Measurements from ENCODE around the gene CYP46A1.

CYP46A1 gene

GRCh38 chr14:99747582-99748330 is 63.7 kb downstream of the CYP46A1 start:
- no peak for FAIRE-seq
- TF ChIP-seq POLR2A (IDR thresholded peaks at IDR 0.05; ENCODE audit: low read depth, low read length) (no peak), TAF1 (IDR thresholded peaks at IDR 0.05; ENCODE audit: low read depth, low read length) (no peak), POU2F2 (IDR thresholded peaks at IDR 0.05; ENCODE audit: low read depth, low read length) (no peak), POLR2AphosphoS5 (IDR thresholded peaks at IDR 0.05; ENCODE audit: low read depth, low read length) (no peak), SPI1 (IDR thresholded peaks at IDR 0.05; ENCODE audit: low read depth, low read length) (no peak), PAX5 (IDR thresholded peaks at IDR 0.05; ENCODE audit: insufficient read depth, low read length, severe bottlenecking) (no peak)
- no peak for DNase-seq (ENCODE audit: insufficient read length, low spot score)

- no peak for DNase-seq (ENCODE audit: insufficient read length, low spot score)
- FAIRE-seq = no peak
- TF ChIP-seq POLR2A (IDR thresholded peaks at IDR 0.05; ENCODE audit: low read depth, low read length) (no peak), POU2F2 (IDR thresholded peaks at IDR 0.05; ENCODE audit: low read depth, low read length) (no peak), TAF1 (IDR thresholded peaks at IDR 0.05; ENCODE audit: low read depth, low read length) (no peak), PAX5 (IDR thresholded peaks at IDR 0.05; ENCODE audit: insufficient read depth, low read length, severe bottlenecking) (no peak), SPI1 (IDR thresholded peaks at IDR 0.05; ENCODE audit: low read depth, low read length) (no peak), POLR2AphosphoS5 (IDR thresholded peaks at IDR 0.05; ENCODE audit: low read depth, low read length) (no peak)
Observed at GRCh38 chr14:99748529-99748928, 64.4 kb downstream of the CYP46A1 start.

- TF ChIP-seq POLR2AphosphoS5 (IDR thresholded peaks at IDR 0.05; ENCODE audit: low read depth, low read length) (no peak), PAX5 (IDR thresholded peaks at IDR 0.05; ENCODE audit: insufficient read depth, low read length, severe bottlenecking) (no peak), SPI1 (IDR thresholded peaks at IDR 0.05; ENCODE audit: low read depth, low read length) (no peak), POLR2A (IDR thresholded peaks at IDR 0.05; ENCODE audit: low read depth, low read length) (no peak)
- FAIRE-seq = no peak
Observed at GRCh38 chr14:99749142-99749541, 65.0 kb downstream of the CYP46A1 start.

GRCh38 chr14:99749763-99750715 is 65.9 kb downstream of the CYP46A1 start:
- no peak for TF ChIP-seq POLR2AphosphoS5 (IDR thresholded peaks at IDR 0.05; ENCODE audit: low read depth, low read length)
- TF ChIP-seq PAX5 (IDR thresholded peaks at IDR 0.05; ENCODE audit: insufficient read depth, low read length, severe bottlenecking) = no peak
- TF ChIP-seq TAF1 (IDR thresholded peaks at IDR 0.05; ENCODE audit: low read depth, low read length) = no peak
- TF ChIP-seq POLR2A (IDR thresholded peaks at IDR 0.05; ENCODE audit: low read depth, low read length) = no peak
- TF ChIP-seq SPI1 (IDR thresholded peaks at IDR 0.05; ENCODE audit: low read depth, low read length) = no peak
- TF ChIP-seq POU2F2 (IDR thresholded peaks at IDR 0.05; ENCODE audit: low read depth, low read length) = no peak
- DNase-seq (ENCODE audit: insufficient read length, low spot score) (no peak), FAIRE-seq (no peak)

More at GRCh38 chr14:99749142-99749541, 65.0 kb downstream of the CYP46A1 start:
- DNase-seq (ENCODE audit: insufficient read length, low spot score) = no peak

GRCh38 chr14:99750746-99751450 is 66.8 kb downstream of the CYP46A1 start:
- FAIRE-seq (no peak), DNase-seq (ENCODE audit: insufficient read length, low spot score) (no peak)

GRCh38 chr14:99751539-99752485 is 67.7 kb downstream of the CYP46A1 start:
- no peak for TF ChIP-seq POLR2AphosphoS5 (IDR thresholded peaks at IDR 0.05; ENCODE audit: low read depth, low read length)
- no peak for DNase-seq (ENCODE audit: insufficient read length, low spot score)
- peak; percentile 5 for FAIRE-seq

More at GRCh38 chr14:99750746-99751450, 66.8 kb downstream of the CYP46A1 start:
- TF ChIP-seq POLR2AphosphoS5 (IDR thresholded peaks at IDR 0.05; ENCODE audit: low read depth, low read length) (no peak), TAF1 (IDR thresholded peaks at IDR 0.05; ENCODE audit: low read depth, low read length) (no peak), SPI1 (IDR thresholded peaks at IDR 0.05; ENCODE audit: low read depth, low read length) (no peak)

GRCh38 chr14:99752486-99753121 is 68.5 kb downstream of the CYP46A1 start:
- TF ChIP-seq PAX5 (IDR thresholded peaks at IDR 0.05; ENCODE audit: insufficient read depth, low read length, severe bottlenecking) (no peak), POU2F2 (IDR thresholded peaks at IDR 0.05; ENCODE audit: low read depth, low read length) (no peak), SPI1 (IDR thresholded peaks at IDR 0.05; ENCODE audit: low read depth, low read length) (no peak), POLR2AphosphoS5 (IDR thresholded peaks at IDR 0.05; ENCODE audit: low read depth, low read length) (no peak), TAF1 (IDR thresholded peaks at IDR 0.05; ENCODE audit: low read depth, low read length) (no peak), POLR2A (IDR thresholded peaks at IDR 0.05; ENCODE audit: low read depth, low read length) (no peak)
- FAIRE-seq (no peak), DNase-seq (ENCODE audit: insufficient read length, low spot score) (no peak)
